Esophagus squamous epithelium (tissue), 5 donors: ENCODE measurements around the gene AGO1. TPM values are rescaled to one million over a fixed set of nuclear protein-coding genes. Genes with fewer than 3 reads are reported as not detected.

Experiments
- DNase-seq: peaks from one replicate; lab custom pipeline; 2025; lab: John Stamatoyannopoulos, UW
- H3K27ac ChIP-seq, 4 donors: fragments of 200-600 bp; sonication (generic); one replicate each; pipeline ENCODE4 v1.5.1; 2016 to 2019; ENCODE audit warnings: mild to moderate bottlenecking in 1 of 4
- H3K27me3 ChIP-seq, 4 donors: fragments of 200-600 bp; sonication (generic); 1 replicate in 3 of 4; 2 replicates in 1 of 4; pipeline versions ENCODE4 v1.5.1 to v1.6.0; 2017 to 2021; ENCODE audit warnings: antibody characterized with exemption in 1 of 4
- H3K36me3 ChIP-seq, 3 donors: fragments of 200-600 bp; sonication (generic); one replicate each; pipeline ENCODE4 v1.5.1; 2016 to 2019
- H3K4me1 ChIP-seq, 3 donors: fragments of 200-600 bp; sonication (generic); one replicate each; pipeline ENCODE4 v1.5.1; 2017 to 2019
- H3K4me3 ChIP-seq, 4 donors: fragments of 200-600 bp; sonication (generic); 1 replicate in 3 of 4; 2 replicates in 1 of 4; pipeline ENCODE4 v1.5.1; 2016 to 2019; ENCODE audit warnings: mild to moderate bottlenecking in 2 of 4, moderate library complexity in 1 of 4
- H3K9me3 ChIP-seq, 3 donors: fragments of 200-600 bp; sonication (generic); one replicate each; pipeline ENCODE4 v1.5.1; 2016 to 2019
- POLR2A ChIP-seq, 4 donors: fragments of 450-650 bp; IDR thresholded peaks; one replicate each; pipeline ENCODE4 v1.6.1; 2017; ENCODE audit warnings: antibody characterized with exemption in 4 of 4, mild to moderate bottlenecking in 4 of 4, moderate library complexity in 3 of 4
- WGBS, 2 donors: methylation state at CpG; one replicate each; pipeline ENCODE4 v1.1.5; 2018; 5-methylcytosine and 5-hydroxymethylcytosine counted together
- intact Hi-C: fragments of 100-400 bp; cut with DNase I; formaldehyde crosslinking; loops from one replicate; pipeline ENCODE4 v1.15.0; 2022
- total RNA-seq, 4 donors: library from RNA; depleted of rRNA; stranded (reverse); fragments of >200 nt; gene quantifications; one replicate each; pipeline ENCODE4 v1.1.0, GENCODE V29; 2016
- TF ChIP-seq, protein P1 (sequence below), 6 experiments: fragments of 450-650 bp in 4 of 6; fragments of 200-600 bp in 2 of 6; sonication (generic) in 2 of 6; IDR thresholded peaks; one replicate each; pipeline ENCODE4 v1.5.1; 2016 to 2019; ENCODE audit warnings: antibody characterized with exemption in 6 of 6, mild to moderate bottlenecking in 4 of 6, moderate library complexity in 4 of 6
- donor health status: DM: yes; HTN: yes; CAD: no.

The AGO1 gene
- total RNA-seq, 4 donors from 2014 or later = 9.7 to 18.1 (median 11.2) TPM

- Histone ChIP-seq H3K27me3 (no peaks in the 10 kb centered on the region), H3K9me3 (no peaks in the 10 kb centered on the region), H3K4me1 (no peaks in the 10 kb centered on the region), H3K27ac (no peak overlapping the region), H3K36me3 (peaks cover 0 to 32% (median 12%) of the 10 kb centered on the region in 3 donors), H3K4me3 (no peak overlapping the region)
- DNase-seq = no peak
- TF ChIP-seq POLR2A (IDR thresholded peaks at IDR 0.05) = no peak
- TF ChIP-seq, protein P1, sequence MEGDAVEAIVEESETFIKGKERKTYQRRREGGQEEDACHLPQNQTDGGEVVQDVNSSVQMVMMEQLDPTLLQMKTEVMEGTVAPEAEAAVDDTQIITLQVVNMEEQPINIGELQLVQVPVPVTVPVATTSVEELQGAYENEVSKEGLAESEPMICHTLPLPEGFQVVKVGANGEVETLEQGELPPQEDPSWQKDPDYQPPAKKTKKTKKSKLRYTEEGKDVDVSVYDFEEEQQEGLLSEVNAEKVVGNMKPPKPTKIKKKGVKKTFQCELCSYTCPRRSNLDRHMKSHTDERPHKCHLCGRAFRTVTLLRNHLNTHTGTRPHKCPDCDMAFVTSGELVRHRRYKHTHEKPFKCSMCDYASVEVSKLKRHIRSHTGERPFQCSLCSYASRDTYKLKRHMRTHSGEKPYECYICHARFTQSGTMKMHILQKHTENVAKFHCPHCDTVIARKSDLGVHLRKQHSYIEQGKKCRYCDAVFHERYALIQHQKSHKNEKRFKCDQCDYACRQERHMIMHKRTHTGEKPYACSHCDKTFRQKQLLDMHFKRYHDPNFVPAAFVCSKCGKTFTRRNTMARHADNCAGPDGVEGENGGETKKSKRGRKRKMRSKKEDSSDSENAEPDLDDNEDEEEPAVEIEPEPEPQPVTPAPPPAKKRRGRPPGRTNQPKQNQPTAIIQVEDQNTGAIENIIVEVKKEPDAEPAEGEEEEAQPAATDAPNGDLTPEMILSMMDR (IDR thresholded peaks at IDR 0.05) = no peak
- intact Hi-C loops = no loop called here
These were observed 25.2 kb upstream of the AGO1 start for GRCh38 chr1:35857830-35858229.

DNA sequence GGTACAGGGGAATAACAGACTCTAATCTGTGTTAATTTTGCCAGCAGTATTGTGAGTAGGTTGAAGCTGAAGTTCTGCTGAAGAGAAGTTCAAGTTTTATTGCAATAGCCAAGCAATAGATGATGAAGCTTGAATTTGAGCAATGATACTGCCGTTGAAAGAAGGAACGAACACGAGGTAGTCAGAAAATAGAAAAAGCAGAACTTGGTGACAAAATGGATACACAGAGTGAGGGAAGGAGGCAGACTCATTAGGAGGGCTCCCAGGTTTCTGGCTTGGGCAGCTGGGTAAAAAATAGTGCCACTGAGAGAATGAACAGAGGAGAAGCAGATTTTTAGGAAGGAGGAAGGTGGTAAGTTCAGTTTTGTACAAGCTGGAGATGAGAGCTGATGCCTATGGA, 22.3 kb upstream of the AGO1 start:
- Histone ChIP-seq H3K36me3 (peaks cover 0 to 5% (median 0%) of the 10 kb centered on the region in 3 donors), H3K9me3 (no peaks in the 10 kb centered on the region), H3K4me3 (no peak overlapping the region), H3K27ac (no peak overlapping the region), H3K27me3 (no peaks in the 10 kb centered on the region), H3K4me1 (no peaks in the 10 kb centered on the region)
- intact Hi-C loops = no loop called here
- no peak for TF ChIP-seq POLR2A (IDR thresholded peaks at IDR 0.05)
- TF ChIP-seq, protein P1 (IDR thresholded peaks at IDR 0.05) = no peak
- no peak for DNase-seq
- WGBS, 2 donors = 64 to 72% methylated on average over 3 of the region's 3 CpGs

DNA sequence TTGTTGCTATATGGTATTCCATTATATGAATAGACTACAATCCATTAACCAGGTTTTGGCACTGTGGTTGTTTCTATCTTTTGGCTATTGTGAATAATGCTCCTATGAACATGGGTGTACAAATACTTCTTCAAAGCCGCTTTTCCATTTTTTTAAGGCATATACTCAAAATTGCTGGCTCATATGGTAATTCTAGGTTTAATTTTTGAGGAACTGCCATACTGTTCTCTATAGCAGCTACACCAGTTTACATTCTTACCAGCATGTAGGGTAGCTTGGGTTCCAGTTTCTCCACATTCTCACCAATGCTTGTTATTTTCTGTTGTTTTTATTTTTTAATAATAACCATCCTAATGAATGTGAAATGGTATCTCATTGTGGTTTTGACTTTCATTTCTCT, 19.9 kb upstream of the AGO1 start:
- 92 to 93% methylated on average over 1 of the region's 1 CpG for WGBS, 2 donors

GRCh38 chr1:35863881-35864625, 19.0 kb upstream of the AGO1 start:
- Histone ChIP-seq H3K9me3 (no peaks in the 10 kb centered on the region), H3K4me3 (no peak overlapping the region), H3K36me3 (no peaks in the 10 kb centered on the region), H3K27ac (peak overlapping the region in 1 of 4 donors; percentile 16), H3K27me3 (no peaks in the 10 kb centered on the region), H3K4me1 (no peaks in the 10 kb centered on the region)
- DNase-seq = no peak
- intact Hi-C loops = no loop called here
- WGBS, 2 donors = 48 to 54% methylated on average over 3 of the region's 3 CpGs
- TF ChIP-seq POLR2A (IDR thresholded peaks at IDR 0.05) = no peak
- TF ChIP-seq, protein P1 (IDR thresholded peaks at IDR 0.05) = no peak

More for the DNA sequence above, 19.9 kb upstream of the AGO1 start:
- Histone ChIP-seq H3K27ac (no peak overlapping the region), H3K27me3 (no peaks in the 10 kb centered on the region), H3K9me3 (no peaks in the 10 kb centered on the region), H3K4me1 (no peaks in the 10 kb centered on the region), H3K4me3 (no peak overlapping the region), H3K36me3 (no peaks in the 10 kb centered on the region)
- intact Hi-C loops = no loop called here
- DNase-seq = no peak
- TF ChIP-seq, protein P1 (IDR thresholded peaks at IDR 0.05) = no peak
- TF ChIP-seq POLR2A (IDR thresholded peaks at IDR 0.05) = no peak

- WGBS, 2 donors = 78 to 83% methylated on average over 5 of the region's 5 CpGs
- Histone ChIP-seq H3K27ac (no peak overlapping the region), H3K4me3 (no peak overlapping the region), H3K4me1 (no peaks in the 10 kb centered on the region), H3K27me3 (no peaks in the 10 kb centered on the region), H3K9me3 (no peaks in the 10 kb centered on the region), H3K36me3 (no peaks in the 10 kb centered on the region)
- DNase-seq = no peak
- intact Hi-C loops = no loop called here
- TF ChIP-seq, protein P1 (IDR thresholded peaks at IDR 0.05) = no peak
- no peak for TF ChIP-seq POLR2A (IDR thresholded peaks at IDR 0.05)
These were observed 18.2 kb upstream of the AGO1 start for GRCh38 chr1:35864813-35865212.
